GM18867 (cell line): ENCODE measurements around the gene LCOR.

ENCODE experiments used
- ATAC-seq: cut with Tn5 transposase; IDR thresholded peaks from one replicate; pipeline ENCODE4 v1.9.1; 2021; ENCODE audit warnings: mild to moderate bottlenecking, moderate library complexity; ENCODE audit not compliant: unreplicated experiment

The LCOR gene

DNA sequence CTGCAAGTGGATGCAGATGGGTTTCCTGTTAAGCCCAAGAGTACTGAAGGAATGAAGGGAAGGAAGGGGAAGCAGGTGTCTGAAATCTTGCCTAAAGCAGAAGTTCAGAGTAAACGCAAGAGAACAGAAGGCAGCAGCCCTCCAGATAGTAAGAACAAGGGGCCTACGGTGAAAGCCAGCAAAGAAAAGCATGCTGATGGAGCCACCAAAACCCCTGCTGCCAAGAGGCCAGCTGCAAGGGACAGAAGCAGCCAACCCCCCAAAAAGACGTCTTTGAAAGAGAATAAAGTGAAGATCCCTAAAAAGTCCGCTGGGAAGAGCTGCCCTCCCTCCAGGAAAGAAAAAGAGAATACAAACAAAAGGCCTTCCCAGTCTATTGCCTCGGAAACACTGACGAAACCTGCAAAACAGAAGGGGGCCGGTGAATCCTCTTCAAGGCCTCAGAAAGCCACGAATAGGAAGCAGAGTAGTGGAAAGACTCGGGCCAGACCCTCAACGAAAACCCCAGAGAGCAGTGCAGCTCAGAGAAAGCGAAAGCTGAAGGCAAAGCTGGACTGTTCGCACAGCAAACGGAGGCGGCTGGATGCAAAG lies 152.5 kb downstream of the LCOR start:
- ATAC-seq, result no peak

GRCh38 chr10:96986200-96986856 lies 154.2 kb downstream of the LCOR start:
- ATAC-seq, result no peak

DNA sequence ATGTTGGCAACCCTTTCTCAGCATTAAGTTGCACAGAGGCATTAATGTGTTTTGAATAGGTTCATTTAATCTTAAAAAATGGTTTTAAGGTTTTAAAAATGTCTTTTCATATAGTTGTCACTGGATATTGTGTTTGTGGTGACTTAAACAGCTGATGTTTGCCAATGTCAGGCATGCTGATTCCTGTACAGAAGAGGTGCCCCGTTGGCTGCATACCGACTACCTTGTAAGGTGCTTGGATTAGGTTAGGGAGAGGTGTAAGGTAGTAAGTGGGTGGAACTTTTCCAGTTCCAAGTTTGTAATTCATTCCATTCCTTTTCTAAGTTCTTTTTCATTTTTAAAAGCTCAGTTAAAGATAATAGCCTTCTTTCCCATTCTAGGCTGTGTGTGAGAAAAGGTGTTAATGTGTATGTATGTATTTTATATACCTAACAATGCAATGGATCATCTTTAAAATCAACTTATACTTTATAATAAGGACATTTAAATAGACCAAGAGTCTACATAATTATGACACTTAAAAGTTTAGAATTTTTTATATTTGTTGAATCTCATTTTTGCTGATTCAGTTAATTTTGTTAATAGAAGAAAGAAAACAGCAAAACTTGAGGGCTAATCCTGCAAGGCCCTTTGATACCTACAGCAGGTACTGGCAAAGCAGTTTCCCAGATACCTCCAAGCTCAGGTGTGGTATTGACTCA lies 155.2 kb downstream of the LCOR start:
- no peak for ATAC-seq

DNA sequence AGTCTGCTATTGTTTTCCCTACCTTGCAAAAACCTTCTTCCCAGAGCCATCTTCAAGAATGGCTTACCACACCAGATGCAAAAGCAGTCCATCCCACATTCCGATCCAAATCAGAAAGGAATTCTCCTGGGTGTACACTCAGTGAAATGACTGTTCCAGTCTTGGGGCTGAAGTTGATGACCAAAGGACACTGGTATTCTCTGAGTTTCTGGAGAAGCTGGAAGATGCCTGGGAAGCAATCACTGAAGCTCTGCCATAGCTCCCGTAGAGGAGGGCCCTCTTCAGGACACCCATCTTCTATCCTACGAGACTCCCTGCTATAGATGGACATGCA lies 155.7 kb downstream of the LCOR start:
- no peak for ATAC-seq

DNA sequence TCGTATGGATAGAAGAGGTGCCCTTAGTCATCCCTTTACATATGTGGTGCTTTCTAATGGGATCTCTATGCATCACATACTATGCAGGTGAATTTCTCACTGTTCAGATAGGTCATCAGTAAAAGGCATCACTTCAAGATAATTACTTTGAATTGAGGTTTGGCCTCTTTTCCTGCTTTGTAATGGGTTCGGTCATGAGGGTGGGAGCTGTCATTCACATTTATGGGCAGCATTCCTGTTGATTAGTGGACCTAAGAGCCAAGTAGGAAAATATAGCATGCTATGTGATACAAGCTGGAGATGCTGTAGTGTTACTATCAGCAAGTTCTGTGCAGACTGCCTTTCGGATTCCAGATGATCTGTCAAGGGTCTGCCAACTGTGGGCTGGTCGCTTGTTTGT lies 156.3 kb downstream of the LCOR start:
- ATAC-seq, result no peak

- ATAC-seq, result peak; percentile 55
Measured at GRCh38 chr10:96991313-96991841, 159.3 kb downstream of the LCOR start.

DNA sequence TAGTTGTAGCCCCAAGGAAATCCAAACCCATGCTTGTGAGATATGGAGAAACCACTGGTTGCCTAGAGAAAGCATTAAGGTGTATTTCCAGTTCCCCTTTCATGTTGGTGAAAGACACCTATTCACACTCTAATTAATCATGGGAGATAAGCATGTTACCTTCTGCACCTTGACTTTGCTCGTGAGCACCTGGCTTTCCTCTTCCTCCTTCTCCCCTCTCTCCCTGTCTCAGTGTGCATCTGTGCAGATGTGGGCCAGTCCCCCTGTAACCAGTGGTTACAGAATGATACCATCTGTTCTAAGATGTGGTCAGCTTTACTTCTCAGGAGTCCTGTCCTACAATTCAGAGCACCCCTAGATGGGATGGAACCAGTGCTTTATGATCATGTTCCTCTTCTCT lies 160.6 kb downstream of the LCOR start:
- ATAC-seq, result peak; percentile 51

DNA sequence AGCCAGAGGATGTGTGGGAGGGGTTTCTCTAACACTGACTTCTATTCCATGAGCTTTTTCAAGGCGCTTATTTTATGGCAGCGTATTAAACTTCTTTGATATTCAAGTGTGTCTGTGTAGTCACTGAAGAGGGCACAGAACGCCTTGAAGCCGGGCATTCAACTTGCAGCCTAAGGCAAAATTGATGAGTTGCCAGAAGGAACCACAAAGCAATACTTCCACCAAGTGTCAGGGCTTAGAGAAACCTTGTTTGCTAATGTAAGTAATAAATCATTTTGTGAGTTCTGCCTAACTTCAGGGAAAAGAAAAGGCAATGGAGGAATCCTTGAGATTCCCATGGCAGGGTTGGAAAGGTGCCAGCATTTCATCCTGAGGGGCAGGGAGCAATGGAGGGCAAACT lies 163.8 kb downstream of the LCOR start:
- no peak for ATAC-seq

GRCh38 chr10:96996275-96996965 lies 164.3 kb downstream of the LCOR start:
- ATAC-seq, result no peak

GRCh38 chr10:96998329-96998888 lies 166.3 kb downstream of the LCOR start:
- no peak for ATAC-seq

GRCh38 chr10:96999337-96999736 lies 167.2 kb downstream of the LCOR start:
- ATAC-seq, result no peak

- no peak for ATAC-seq
Measured at GRCh38 chr10:96999987-97000386, 167.9 kb downstream of the LCOR start.

DNA sequence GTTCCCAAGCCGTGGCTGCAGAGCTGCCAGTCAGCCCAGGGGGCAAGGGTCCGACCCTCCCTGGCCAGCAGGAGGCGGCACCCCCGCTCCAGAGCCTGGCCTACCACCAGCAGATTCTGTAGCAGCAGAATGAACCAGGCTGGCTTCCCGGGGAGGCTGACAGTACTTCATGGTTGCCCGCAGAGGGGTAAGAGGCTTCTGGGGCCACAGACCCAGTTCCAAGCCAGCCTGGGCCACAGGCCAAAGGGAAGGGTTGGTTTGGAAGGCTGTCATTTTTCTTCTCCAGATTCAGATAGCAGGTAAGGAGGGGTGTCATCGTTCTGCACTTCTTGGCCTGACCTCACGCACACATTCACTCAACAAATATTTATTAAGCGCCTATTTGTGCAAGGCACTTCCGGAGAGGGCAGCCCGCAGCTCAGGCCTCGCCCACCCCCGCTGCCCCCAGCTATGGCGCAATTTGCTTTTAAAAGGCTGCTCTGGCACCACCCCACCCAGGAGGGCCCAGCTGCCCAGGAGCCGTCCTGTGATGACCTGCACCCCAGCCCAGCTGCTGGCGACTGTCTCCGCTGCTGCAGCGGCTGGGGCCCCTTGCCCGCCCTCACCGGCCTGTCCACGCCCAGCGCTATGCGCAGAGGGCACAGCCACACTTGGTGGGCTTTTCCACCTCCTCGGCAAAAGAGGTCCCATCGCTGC lies 168.5 kb downstream of the LCOR start:
- no peak for ATAC-seq

DNA sequence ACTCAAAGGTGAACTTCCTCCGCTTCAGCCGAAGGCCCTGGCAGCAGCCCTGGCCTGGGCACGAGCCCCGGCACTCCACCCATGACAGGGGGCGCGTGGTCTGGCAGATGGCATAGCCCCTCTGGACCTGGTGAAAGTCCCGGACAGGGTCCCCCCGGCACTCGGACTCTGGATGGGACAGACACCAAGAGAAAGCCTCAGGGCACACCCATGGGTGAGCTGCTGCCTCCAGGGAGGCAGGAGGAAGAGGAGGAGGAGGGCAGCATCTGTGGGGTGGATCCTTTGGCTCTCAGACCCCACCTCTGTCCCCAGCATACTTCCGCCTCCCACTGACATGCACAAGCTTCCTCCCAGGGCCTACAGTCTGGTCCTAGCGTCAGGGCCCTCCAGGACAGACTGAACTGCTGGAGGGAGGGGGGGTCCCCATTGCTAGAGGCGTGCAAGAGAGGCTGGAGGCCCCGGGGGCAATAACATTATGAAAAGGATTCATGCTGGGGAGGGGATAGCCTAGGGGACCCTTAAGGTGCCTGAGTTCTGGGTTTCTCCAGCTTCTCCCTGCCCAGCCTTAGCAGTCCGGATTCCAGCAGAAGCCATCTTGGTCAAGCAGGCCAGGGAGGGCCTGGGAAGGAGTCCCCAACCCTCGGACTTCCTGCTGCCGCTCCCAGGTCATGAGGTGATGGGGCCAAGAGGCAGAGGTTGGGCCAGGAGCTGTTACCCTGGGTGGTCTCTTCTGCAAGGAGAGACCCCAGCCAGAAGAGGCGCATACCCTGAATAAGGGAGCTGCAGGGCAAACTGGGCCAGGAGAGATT lies 169.3 kb downstream of the LCOR start:
- ATAC-seq, result no peak

- no peak for ATAC-seq
Measured at GRCh38 chr10:97002670-97003069, 170.6 kb downstream of the LCOR start.

DNA sequence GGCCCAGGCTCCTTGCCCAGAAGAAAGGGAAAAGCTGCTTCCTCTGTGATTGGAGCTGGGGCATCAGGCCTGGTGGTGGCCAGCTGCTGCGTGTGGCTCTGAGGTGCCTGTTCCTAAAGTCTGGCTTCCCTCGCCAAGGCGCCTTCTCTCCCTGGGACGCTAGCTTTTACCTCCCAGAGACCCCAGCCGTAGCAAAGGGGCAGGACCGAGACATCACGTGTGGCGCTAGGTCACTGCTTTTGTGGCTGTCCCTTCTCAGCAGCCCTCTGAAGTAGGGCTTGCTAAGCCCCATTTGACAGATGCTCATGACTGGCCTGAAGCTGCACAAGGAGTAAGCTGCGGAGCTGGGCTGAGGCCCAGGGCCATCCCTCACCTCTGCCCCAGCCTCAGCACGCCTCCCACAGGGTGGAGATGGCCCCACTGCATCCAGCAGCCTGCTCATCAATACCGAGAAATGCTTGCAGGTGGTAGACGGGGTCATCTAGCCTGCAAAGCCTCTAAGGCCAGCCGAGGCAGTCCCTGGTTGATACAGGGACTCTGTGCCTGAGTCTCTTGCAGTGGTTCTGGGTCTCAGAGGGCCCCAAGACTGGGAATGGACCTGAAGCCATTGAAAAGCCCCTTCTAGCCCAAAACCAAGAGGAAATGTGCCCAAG lies 171.2 kb downstream of the LCOR start:
- no peak for ATAC-seq

DNA sequence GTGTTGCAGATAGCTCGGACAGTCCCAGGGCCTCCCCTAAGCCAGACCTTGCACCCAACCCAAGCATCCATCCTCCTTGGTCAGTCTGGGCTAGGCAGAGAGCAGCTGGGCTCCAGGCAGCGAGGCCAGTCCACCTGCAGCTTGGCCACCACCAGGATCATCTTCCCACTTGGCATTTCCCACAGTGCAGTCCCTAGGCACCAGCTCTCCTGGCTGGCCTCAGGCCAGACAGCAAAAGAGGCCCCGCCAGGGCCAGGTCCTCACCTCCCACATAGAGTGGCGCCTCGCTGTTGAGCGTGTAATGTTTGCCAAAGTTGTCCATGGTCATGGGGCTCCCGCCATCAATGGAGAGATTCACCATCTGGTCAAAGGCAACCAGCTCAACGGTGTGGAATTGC lies 171.7 kb downstream of the LCOR start:
- ATAC-seq, result no peak

DNA sequence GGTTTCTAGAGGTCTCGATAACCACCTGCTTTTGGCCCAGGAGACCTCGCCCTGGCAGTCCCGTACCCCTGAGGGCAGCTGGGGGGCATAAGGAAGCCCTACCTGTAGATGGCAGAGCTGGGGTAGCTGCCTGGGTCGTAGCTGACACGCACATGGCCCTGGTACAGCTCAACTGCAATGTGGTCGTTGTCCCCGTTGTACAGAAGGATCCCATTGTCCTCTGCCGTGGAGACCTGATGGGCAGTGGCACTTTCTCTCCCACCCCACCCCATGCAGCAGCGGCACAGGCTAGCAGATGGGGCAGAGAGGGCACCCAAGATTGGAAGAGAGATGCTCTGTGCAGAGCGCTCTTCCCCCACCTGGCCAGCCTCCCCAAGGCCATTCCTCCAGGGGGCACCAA lies 172.5 kb downstream of the LCOR start:
- no peak for ATAC-seq

- ATAC-seq, result no peak
Measured at GRCh38 chr10:97005349-97005748, 173.3 kb downstream of the LCOR start.
